Stimulated activated CD8-positive, alpha-beta memory T cell treated with anti-CD3 and anti-CD28 coated beads, Interleukin-4, amount 100 ng/mL, for 48 hours (primary cell): Measurements from ENCODE around the gene PSEN2.
"Not testable (repeated sequence)": the region's sequence is repeated elsewhere in the genome, so short reads cannot be mapped to it uniquely, and the experiment has no call there.

Source experiments
- DNase-seq: peaks from one replicate; pipeline ENCODE4 v3.0.0-alpha.2; 2020

The PSEN2 gene

GRCh38 chr1:226921504-226921903 lies 51.1 kb downstream of the PSEN2 start:
- DNase-seq, result no peak

GRCh38 chr1:226929260-226930111 lies 59.1 kb downstream of the PSEN2 start:
- DNase-seq, result not testable (repeated sequence)

DNA sequence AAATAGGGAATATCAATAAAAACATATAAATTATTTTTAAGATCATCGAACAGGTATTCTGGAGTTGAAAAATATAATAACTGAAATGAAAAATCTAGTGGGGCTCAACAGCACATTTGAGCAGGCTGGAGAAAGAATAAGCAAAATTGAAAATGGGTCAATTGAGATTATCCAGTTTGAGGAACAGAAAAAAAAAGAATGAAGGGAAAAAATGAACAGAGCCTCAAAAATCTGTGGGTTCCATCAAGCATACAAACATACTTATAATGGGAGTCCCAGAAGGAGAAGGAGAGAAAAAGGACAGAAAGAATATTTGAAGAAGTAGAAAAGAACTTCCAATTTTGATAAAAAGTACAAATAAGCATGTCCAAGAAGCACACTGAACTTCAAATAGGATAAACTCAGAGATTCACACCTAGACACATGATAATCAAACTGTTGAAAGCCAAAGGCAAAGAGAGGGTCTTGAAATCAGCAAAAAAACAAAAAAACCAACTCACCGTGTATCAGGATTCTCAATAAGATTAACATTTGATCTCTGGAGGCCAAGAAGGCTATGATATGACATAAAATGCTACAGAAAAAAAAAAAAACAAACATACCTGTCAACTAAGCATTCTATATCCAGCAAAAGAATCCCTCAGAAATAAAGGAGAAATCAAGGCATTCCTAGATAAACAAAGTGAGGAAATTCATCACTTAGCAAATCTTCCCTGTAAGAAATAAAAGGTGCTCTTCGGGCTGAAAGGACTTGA lies 64.2 kb downstream of the PSEN2 start:
- DNase-seq, result no peak

DNA sequence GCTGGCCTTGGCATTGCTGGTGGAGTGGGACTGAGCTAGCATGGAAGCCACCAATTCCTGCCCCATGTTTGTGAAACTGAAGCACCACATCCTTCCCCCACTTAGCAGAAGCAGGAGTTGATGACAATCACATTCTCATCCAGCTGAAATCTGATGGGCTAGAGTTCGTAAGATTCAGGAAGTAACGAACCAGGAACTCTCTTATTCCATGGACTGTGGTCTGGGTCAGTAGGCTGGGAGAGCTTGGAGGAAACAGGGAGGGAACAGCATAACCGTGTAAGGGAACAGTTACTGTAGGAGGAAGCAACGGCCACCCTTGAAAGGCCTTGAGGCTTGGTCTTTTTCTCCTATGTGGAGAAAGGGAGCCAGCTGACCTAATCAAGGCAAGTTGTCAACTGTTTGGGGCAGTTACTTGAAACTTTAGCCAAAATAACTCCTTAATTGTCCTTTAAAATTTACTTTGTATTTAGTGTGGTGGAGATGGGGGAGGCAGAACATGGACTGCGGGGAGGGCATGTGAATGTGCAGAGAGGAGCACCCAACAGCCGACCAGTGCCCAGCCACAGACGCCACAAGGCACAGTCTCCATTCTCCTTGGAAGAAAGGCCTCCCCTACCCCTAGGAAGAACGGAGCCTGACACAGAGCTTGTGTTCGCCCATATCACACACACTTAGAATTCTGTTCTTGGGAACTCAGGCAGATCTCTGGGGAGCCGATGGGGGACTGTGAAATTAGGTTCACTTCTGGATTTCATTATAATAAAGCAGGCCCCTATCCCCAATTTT lies 67.7 kb downstream of the PSEN2 start:
- no peak for DNase-seq

- no peak for DNase-seq
These were observed 68.6 kb downstream of the PSEN2 start for GRCh38 chr1:226938903-226939437.

GRCh38 chr1:226939438-226940028 lies 69.1 kb downstream of the PSEN2 start:
- DNase-seq, result no peak

- peak; percentile 97 for DNase-seq
These were observed 69.8 kb downstream of the PSEN2 start, which contains the start of gene COQ8A for GRCh38 chr1:226940029-226940805. Gene COQ8A (plus strand): TSS chr1:226940294. CDS start chr1:226961386, 21,092 bp downstream.

DNA sequence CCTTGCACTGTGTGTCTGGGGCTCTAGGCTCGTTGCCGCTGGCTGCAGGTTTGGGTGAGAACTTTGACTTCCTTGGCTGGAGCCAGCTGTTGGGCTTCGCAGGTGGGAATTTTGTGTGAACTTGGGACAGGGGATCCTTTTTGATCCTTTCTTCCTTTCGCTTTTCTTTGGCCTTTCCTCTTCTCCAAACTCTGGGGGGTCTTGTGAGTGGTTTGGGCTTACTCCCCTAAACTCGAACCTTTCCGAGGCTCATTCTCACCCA lies 70.3 kb downstream of the PSEN2 start:
- no peak for DNase-seq

DNA sequence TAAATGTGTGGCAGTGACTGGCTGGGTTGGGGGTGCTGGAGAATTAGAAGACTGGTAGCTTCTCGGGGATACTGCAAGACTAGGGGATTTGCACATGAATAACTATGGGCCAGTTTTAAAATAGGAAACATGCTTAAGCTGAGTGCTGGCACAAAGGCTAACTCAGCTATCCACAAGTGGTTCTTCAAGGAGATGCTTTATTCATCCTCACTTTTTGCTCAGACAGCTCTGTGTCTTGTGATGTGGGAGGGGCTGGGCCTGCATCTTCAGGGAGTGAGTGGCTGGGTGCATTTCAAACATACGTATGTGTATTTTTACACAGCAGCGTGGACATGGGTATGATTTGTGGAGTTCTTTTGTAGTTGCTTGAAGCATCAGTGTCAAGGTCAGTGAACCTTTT lies 72.0 kb downstream of the PSEN2 start:
- no peak for DNase-seq

DNA sequence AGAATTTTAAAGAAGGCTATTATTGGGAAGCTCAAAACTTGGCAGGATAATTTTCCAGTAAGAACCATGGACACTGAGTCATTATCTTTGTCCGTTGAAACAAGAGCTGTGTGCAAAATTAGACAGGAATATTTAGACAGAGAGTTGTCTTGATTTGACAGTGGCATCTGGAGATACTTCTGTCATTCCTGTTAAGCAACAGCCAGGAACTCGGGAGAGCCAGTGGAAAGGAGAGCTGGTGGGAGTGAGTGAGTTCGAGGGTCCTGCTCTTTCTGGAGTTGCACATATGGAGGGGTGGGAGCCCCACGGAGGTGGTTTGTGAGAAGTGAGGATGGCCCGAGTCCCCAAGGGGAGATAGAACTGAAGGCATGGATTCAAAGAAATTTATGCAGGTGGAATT lies 72.7 kb downstream of the PSEN2 start:
- no peak for DNase-seq

DNA sequence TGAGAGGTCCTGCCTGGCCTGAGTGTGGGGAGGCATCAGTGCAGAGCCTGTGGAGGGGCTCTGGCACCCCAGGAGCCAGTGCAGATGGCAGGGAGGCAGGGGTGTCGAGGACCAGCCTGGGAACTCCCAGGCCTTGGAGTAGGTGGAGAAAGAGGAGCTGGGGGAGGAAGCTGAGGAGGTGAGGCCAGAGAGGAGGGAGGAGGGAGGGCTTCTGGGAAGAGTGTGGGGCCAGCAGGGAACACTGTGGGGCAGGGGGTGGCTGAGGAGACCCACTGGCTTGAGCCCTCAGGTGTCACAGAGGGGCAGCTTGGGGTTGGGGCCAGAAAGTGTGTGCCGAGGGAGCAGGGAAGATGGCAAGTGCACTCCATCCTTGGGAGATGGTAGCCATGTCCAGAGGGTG lies 73.5 kb downstream of the PSEN2 start:
- DNase-seq, result no peak

DNA sequence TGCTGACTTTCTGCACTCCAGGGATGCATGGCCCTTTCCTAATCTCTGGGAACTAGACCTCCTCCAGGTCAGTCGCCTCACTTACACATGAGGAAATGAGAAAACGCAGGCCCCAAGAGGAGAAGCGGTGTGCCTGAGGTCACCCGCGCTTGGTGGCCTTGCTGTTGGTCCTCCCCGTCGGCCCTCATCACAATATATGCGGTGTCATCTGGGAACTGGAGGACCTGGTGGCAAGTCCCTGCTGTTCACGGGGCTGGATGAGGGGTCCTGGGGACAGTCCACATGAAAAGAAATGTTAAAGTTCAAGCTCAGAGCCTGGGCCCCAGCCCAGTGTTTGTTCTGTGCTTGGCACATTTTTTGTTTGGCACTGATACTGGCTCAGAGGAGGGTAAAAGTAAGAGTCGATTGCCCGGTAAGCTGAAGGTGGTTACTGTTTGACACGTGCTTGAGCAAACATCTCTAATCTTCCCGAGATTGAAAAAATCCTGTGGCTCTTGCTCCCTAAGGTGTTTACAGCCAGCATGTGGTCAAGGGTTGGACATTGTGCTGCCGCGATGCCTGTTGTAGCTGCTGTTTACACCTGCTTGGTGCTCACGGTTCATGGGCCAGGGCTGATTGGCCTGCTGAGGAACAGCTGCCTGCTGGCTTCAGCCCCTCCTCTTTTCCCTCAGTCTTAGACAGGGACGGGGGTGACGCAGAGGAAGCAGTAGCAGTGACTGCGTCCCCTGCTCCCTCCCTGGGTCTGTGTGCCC lies 74.9 kb downstream of the PSEN2 start:
- no peak for DNase-seq
